OCI-LY7 (cell line): ENCODE data around the gene BPIFB2. TPM values are rescaled to one million over a fixed set of nuclear protein-coding genes. Genes with fewer than 3 reads are reported as not detected.

Experiments used
- BruUV-seq: library from RNA; stranded (reverse); fragments of 400-500 nt; replicated peaks from 2 replicates; lab custom pipeline; 2021; lab: Mats Ljungman, UMichigan
- CTCF ChIA-PET: fragments of 300-600 bp; sonication (Branson Sonifier 250); formaldehyde crosslinking; loops from one replicate; lab custom pipeline; 2022; ENCODE audit warnings: antibody characterized with exemption; ENCODE audit not compliant: unreplicated experiment; lab: Charles Lee
- POLR2A ChIA-PET: fragments of 300-600 bp; sonication (Branson Sonifier 250); formaldehyde crosslinking; loops from one replicate; lab custom pipeline; 2022; ENCODE audit warnings: antibody characterized with exemption; lab: Charles Lee
- DNase-seq: peaks from one replicate; pipeline ENCODE4 v3.0.0-alpha.2; 2015; ENCODE audit warnings: low spot score
- H2AFZ ChIP-seq: fragments of 200-600 bp; sonication (generic), shearing (Covaris generic); 2 replicates; pipeline ENCODE4 v1.6.1; 2014; ENCODE audit warnings: mild to moderate bottlenecking, antibody characterized with exemption, low read length, moderate library complexity
- H3K27ac ChIP-seq: fragments of 200-600 bp; sonication (generic); 2 replicates; pipeline ENCODE4 v1.5.1; 2014; ENCODE audit warnings: mixed run types, low read depth, mild to moderate bottlenecking, moderate library complexity, low read length, inconsistent platforms; ENCODE audit not compliant: poor library complexity, severe bottlenecking
- H3K36me3 ChIP-seq: fragments of 200-600 bp; sonication (generic); 2 replicates; pipeline ENCODE4 v1.6.1; 2014; ENCODE audit warnings: mild to moderate bottlenecking, antibody characterized with exemption, low read length, moderate library complexity, mixed read lengths; ENCODE audit not compliant: insufficient read depth
- H3K4me1 ChIP-seq: fragments of 200-600 bp; sonication (generic); 2 replicates; pipeline ENCODE4 v1.5.1; 2014; ENCODE audit warnings: mild to moderate bottlenecking, low read length; ENCODE audit not compliant: insufficient read depth, poor library complexity, severe bottlenecking
- H3K4me2 ChIP-seq: fragments of 200-600 bp; sonication (generic); 2 replicates; pipeline ENCODE4 v1.6.1; 2014; ENCODE audit warnings: mild to moderate bottlenecking, low read length
- H3K4me3 ChIP-seq: fragments of 200-600 bp; sonication (generic); 2 replicates; pipeline ENCODE4 v1.5.1; 2014; ENCODE audit warnings: mild to moderate bottlenecking, low read depth, low read length; ENCODE audit not compliant: poor library complexity, severe bottlenecking
- H3K79me2 ChIP-seq: fragments of 200-600 bp; sonication (generic); 2 replicates; pipeline ENCODE4 v1.6.1; 2016; ENCODE audit warnings: low read depth, mild to moderate bottlenecking, low read length, moderate library complexity, mixed read lengths; ENCODE audit not compliant: insufficient read depth
- H3K9me2 ChIP-seq: fragments of 200-600 bp; sonication (generic); 2 replicates; pipeline ENCODE4 v1.6.1; 2016; ENCODE audit warnings: mild to moderate bottlenecking, low read length, mixed read lengths; ENCODE audit not compliant: insufficient read depth
- H3K9me3 ChIP-seq: fragments of 200-600 bp; sonication (generic); 2 replicates; pipeline ENCODE4 v1.6.1; 2014; ENCODE audit warnings: mild to moderate bottlenecking, mixed run types, low read length, mixed read lengths
- H4K20me1 ChIP-seq: fragments of 200-600 bp; sonication (generic); 2 replicates; pipeline ENCODE4 v1.6.1; 2014; ENCODE audit warnings: mild to moderate bottlenecking, antibody characterized with exemption, low read length, moderate library complexity, mixed read lengths; ENCODE audit not compliant: insufficient read depth
- CTCF ChIP-seq: fragments of 200-600 bp; sonication (generic); conservative IDR thresholded peaks from 2 replicates; pipeline ENCODE4 v1.5.1; 2014; ENCODE audit warnings: mild to moderate bottlenecking, antibody characterized with exemption, low read length, moderate library complexity, mixed read lengths
- EZH2phosphoT487 ChIP-seq: fragments of 200-600 bp; sonication (generic); IDR thresholded peaks from 2 replicates; pipeline ENCODE4 v1.6.1; 2018; ENCODE audit warnings: low read depth, borderline replicate concordance, mild to moderate bottlenecking, mixed run types, antibody characterized with exemption, low read length, moderate library complexity, mixed read lengths
- intact Hi-C: fragments of 100-400 bp; cut with micrococcal nuclease; formaldehyde crosslinking; loops from one replicate; pipeline ENCODE4 v1.10.0; 2022; ENCODE audit not compliant: unreplicated experiment
- total RNA-seq, 2 experiments: library from RNA; depleted of rRNA in 1 of 2; stranded (reverse); fragments of >200 nt in 1 of 2; shearing (Covaris generic) in 1 of 2; gene quantifications; 2 replicates each; pipeline ENCODE4 v1.2.3, GENCODE V29; 2014 to 2022

BPIFB2 gene
- total RNA-seq, 2 experiments from 2014 or later = not detected

GRCh38 chr20:32977281-32978008 lies 30.1 kb upstream of the BPIFB2 start:
- ChIA-PET CTCF (interaction anchor here (0.7 kb wide), 1 partner anchor 159 kb away, joined by 3 read pairs; no protein-coding TSS in a partner anchor), POLR2A (interaction anchor here (0.6 kb wide), 1 partner anchor 41 kb away, joined by 3 read pairs; no protein-coding TSS in a partner anchor)
- Histone ChIP-seq H4K20me1 (no peaks in the 10 kb centered on the region), H3K9me3 (no peaks in the 10 kb centered on the region), H3K4me2 (no peak overlapping the region), H3K4me1 (peaks cover 5% of the 10 kb centered on the region), H3K79me2 (no peaks in the 10 kb centered on the region), H2AFZ (no peak overlapping the region), H3K36me3 (no peaks in the 10 kb centered on the region), H3K9me2 (no peaks in the 10 kb centered on the region), H3K4me3 (no peak overlapping the region), H3K27ac (no peak overlapping the region)
- no peak for TF ChIP-seq CTCF
- no peak for TF ChIP-seq EZH2phosphoT487
- no peak for DNase-seq
- BruUV-seq = no TSS peak
- intact Hi-C loops = no loop called here

GRCh38 chr20:32978009-32978335 lies 29.5 kb upstream of the BPIFB2 start:
- Histone ChIP-seq H3K79me2 (no peaks in the 10 kb centered on the region), H3K4me1 (peaks cover under 1% of the 10 kb centered on the region), H3K4me3 (no peak overlapping the region), H3K9me3 (no peaks in the 10 kb centered on the region), H2AFZ (no peak overlapping the region), H3K9me2 (no peaks in the 10 kb centered on the region), H4K20me1 (no peaks in the 10 kb centered on the region), H3K36me3 (no peaks in the 10 kb centered on the region), H3K4me2 (no peak overlapping the region), H3K27ac (no peak overlapping the region)
- no TSS peak for BruUV-seq
- ChIA-PET POLR2A (no interaction called here), CTCF (no interaction called here)
- intact Hi-C loops = no loop called here
- DNase-seq = no peak
- TF ChIP-seq CTCF (no peak), EZH2phosphoT487 (no peak)
